H1 (cell line): ENCODE results near the gene KCNK3. TPM values are rescaled to one million over a fixed set of nuclear protein-coding genes. Genes with fewer than 3 reads are reported as not detected.

Experiments
- CTCF ChIA-PET: fragments of 300-600 bp; sonication (Branson Sonifier 250); formaldehyde crosslinking; loops from one replicate; lab custom pipeline; 2021; ENCODE audit not compliant: partially characterized antibody; lab: Charles Lee
- POLR2A ChIA-PET: fragments of 300-600 bp; sonication (Branson Sonifier 250); formaldehyde crosslinking; loops from one replicate; lab custom pipeline; 2021; ENCODE audit warnings: inconsistent platforms; ENCODE audit not compliant: partially characterized antibody; lab: Charles Lee
- DNase-seq, 2 experiments: peaks; one replicate each; pipeline versions ENCODE4 v3.0.0 to v3.0.0-alpha.2; 2010 to 2022; ENCODE audit warnings: low spot score in 2 of 2, low read depth in 1 of 2, mixed read lengths in 1 of 2
- FAIRE-seq: peaks from 2 replicates; lab custom pipeline; 2011; peaks lifted over from hg19 to GRCh38; lab: Jason Lieb, UNC
- H2AFZ ChIP-seq: 2 replicates; pipeline ENCODE4 v1.8.1; 2012; ENCODE audit warnings: low read length, inconsistent platforms
- H2AK5ac ChIP-seq: 2 replicates; pipeline ENCODE4 v1.6.1; 2013; ENCODE audit warnings: low read depth, low read length
- H2BK120ac ChIP-seq: replicated peaks from 2 replicates; pipeline ENCODE3; 2013; ENCODE audit warnings: low read depth, low read length, inconsistent platforms
- H2BK12ac ChIP-seq: 2 replicates; pipeline ENCODE4 v1.6.1; 2013; ENCODE audit warnings: low read depth, low read length
- H2BK15ac ChIP-seq: 2 replicates; pipeline ENCODE4 v1.6.1; 2013; ENCODE audit warnings: low read length
- H2BK20ac ChIP-seq: 2 replicates; pipeline ENCODE4 v1.6.1; 2013; ENCODE audit warnings: low read length
- H2BK5ac ChIP-seq: 2 replicates; pipeline ENCODE4 v1.6.1; 2013; ENCODE audit warnings: low read depth, low read length
- H3K14ac ChIP-seq: 2 replicates; pipeline ENCODE4 v1.6.1; 2013; ENCODE audit warnings: inconsistent platforms; ENCODE audit not compliant: insufficient read length
- H3K18ac ChIP-seq: 2 replicates; pipeline ENCODE4 v1.6.1; 2013; ENCODE audit warnings: low read length; ENCODE audit errors: extremely low read depth
- H3K23ac ChIP-seq: 2 replicates; pipeline ENCODE4 v1.6.1; 2013; ENCODE audit warnings: inconsistent platforms; ENCODE audit not compliant: insufficient read length
- H3K23me2 ChIP-seq: 2 replicates; pipeline ENCODE4 v1.6.1; 2013; ENCODE audit warnings: low read depth, low read length
- H3K27ac ChIP-seq: 2 replicates; pipeline ENCODE4 v1.6.1; 2011; ENCODE audit warnings: low read depth, low read length, inconsistent platforms
- H3K27me3 ChIP-seq, 4 experiments: replicated peaks in 1 of 4; 1 replicate in 1 of 4; 2 replicates in 3 of 4; pipeline versions ENCODE4 v1.6.1 to v1.8.1; 2011 to 2013; ENCODE audit warnings: low read length in 3 of 4, mild to moderate bottlenecking in 3 of 4, inconsistent platforms in 2 of 4, mixed read lengths in 2 of 4, moderate library complexity in 1 of 4; ENCODE audit not compliant: control insufficient read depth in 3 of 4, insufficient read depth in 3 of 4; ENCODE audit errors: extremely low read depth in 1 of 4
- H3K36me3 ChIP-seq, 4 experiments: 2 replicates each; pipeline versions ENCODE4 v1.6.1 to v1.8.1; 2011 to 2013; ENCODE audit warnings: mild to moderate bottlenecking in 4 of 4, low read length in 3 of 4, moderate library complexity in 2 of 4, control low read depth in 1 of 4, inconsistent platforms in 1 of 4; ENCODE audit not compliant: insufficient read depth in 4 of 4, control insufficient read depth in 2 of 4
- H3K4ac ChIP-seq: replicated peaks from 2 replicates; pipeline ENCODE3; 2013; ENCODE audit warnings: low read length, low read depth, mixed read lengths, inconsistent platforms; ENCODE audit not compliant: insufficient read length
- H3K4me1 ChIP-seq, 4 experiments: replicated peaks in 1 of 4; 1 replicate in 1 of 4; 2 replicates in 3 of 4; pipeline versions ENCODE4 v1.6.1 to v1.8.1; 2011 to 2013; ENCODE audit warnings: low read length in 3 of 4, inconsistent platforms in 2 of 4, mixed read lengths in 1 of 4; ENCODE audit not compliant: insufficient read depth in 4 of 4, control insufficient read depth in 3 of 4
- H3K4me2 ChIP-seq, 2 experiments: 2 replicates each; pipeline versions ENCODE4 v1.6.1 to v1.8.1; 2011 to 2013; ENCODE audit warnings: low read depth in 2 of 2, low read length in 2 of 2, control low read depth in 1 of 2, inconsistent platforms in 1 of 2, mild to moderate bottlenecking in 1 of 2; ENCODE audit not compliant: insufficient read depth in 1 of 2
- H3K4me3 ChIP-seq, 4 experiments: fragments of 200-600, 300-600 bp in 1 of 4; sonication (generic), shearing (Covaris generic), sonication (Bioruptor Twin) in 1 of 4; 2 replicates each; pipeline versions ENCODE4 v1.5.1 to v1.8.1; 2011 to 2016; ENCODE audit warnings: low read length in 4 of 4, low read depth in 3 of 4, control low read depth in 2 of 4, inconsistent platforms in 2 of 4, mild to moderate bottlenecking in 2 of 4, mixed read lengths in 1 of 4, moderate library complexity in 1 of 4; ENCODE audit not compliant: insufficient read depth in 2 of 4; ENCODE audit errors: extremely low read depth in 1 of 4
- H3K56ac ChIP-seq: replicated peaks from 2 replicates; pipeline ENCODE3; 2013; ENCODE audit warnings: low read depth, mild to moderate bottlenecking, mixed read lengths, low read length, inconsistent platforms; ENCODE audit not compliant: insufficient read length
- H3K79me1 ChIP-seq: 2 replicates; pipeline ENCODE4 v1.6.1; 2013; ENCODE audit warnings: low read depth, low read length, control low read depth
- H3K79me2 ChIP-seq, 2 experiments: 2 replicates each; pipeline versions ENCODE4 v1.6.1 to v1.8.1; 2012 to 2013; ENCODE audit warnings: low read length in 2 of 2, mild to moderate bottlenecking in 2 of 2, inconsistent platforms in 1 of 2; ENCODE audit not compliant: insufficient read depth in 2 of 2, control insufficient read depth in 1 of 2
- H3K9ac ChIP-seq, 4 experiments: replicated peaks in 1 of 4; 1 replicate in 1 of 4; 2 replicates in 3 of 4; pipeline versions ENCODE4 v1.6.1 to v1.8.1; 2011 to 2013; ENCODE audit warnings: low read depth in 3 of 4, low read length in 3 of 4, control low read depth in 2 of 4, mild to moderate bottlenecking in 2 of 4, moderate library complexity in 2 of 4, inconsistent platforms in 1 of 4; ENCODE audit errors: extremely low read depth in 1 of 4
- H3K9me3 ChIP-seq, 2 experiments: 2 replicates each; pipeline versions ENCODE4 v1.6.1 to v1.8.1; 2012 to 2013; ENCODE audit warnings: mild to moderate bottlenecking in 2 of 2, moderate library complexity in 2 of 2, control low read depth in 1 of 2, inconsistent platforms in 1 of 2, low read depth in 1 of 2, low read length in 1 of 2, mixed read lengths in 1 of 2; ENCODE audit not compliant: insufficient read depth in 2 of 2
- H4K20me1 ChIP-seq, 2 experiments: replicated peaks in 1 of 2; 2 replicates each; pipeline versions ENCODE3 to v1.8.1; 2011 to 2013; ENCODE audit warnings: inconsistent platforms in 2 of 2, low read length in 2 of 2, mild to moderate bottlenecking in 1 of 2; ENCODE audit not compliant: insufficient read depth in 2 of 2, control insufficient read depth in 1 of 2
- H4K5ac ChIP-seq: 2 replicates; pipeline ENCODE4 v1.6.1; 2013; ENCODE audit warnings: low read length, low read depth, mixed read lengths, inconsistent platforms; ENCODE audit not compliant: insufficient read length
- H4K8ac ChIP-seq: 2 replicates; pipeline ENCODE4 v1.8.0; 2013; ENCODE audit warnings: mild to moderate bottlenecking, moderate library complexity, low read length, inconsistent platforms; ENCODE audit not compliant: insufficient read depth; ENCODE audit errors: extremely low read depth
- H4K91ac ChIP-seq: replicated peaks from 2 replicates; pipeline ENCODE3; 2013; ENCODE audit warnings: low read length, mixed read lengths, inconsistent platforms; ENCODE audit not compliant: insufficient read length
- ATF2 ChIP-seq: IDR thresholded peaks from 2 replicates; pipeline ENCODE4 v1.6.1; 2012; ENCODE audit warnings: low read length, inconsistent platforms
- SIRT6 ChIP-seq: IDR thresholded peaks from one replicate; pipeline ENCODE4 v1.7.1; 2012; ENCODE audit warnings: low read length, inconsistent platforms
- SUZ12 ChIP-seq: fragments of 200-600 bp; sonication (generic); IDR thresholded peaks from 2 replicates; pipeline ENCODE4 v1.6.1; 2012; ENCODE audit warnings: mild to moderate bottlenecking, inconsistent platforms, low read length, moderate library complexity, mixed read lengths
- WGBS, 2 experiments: shearing (Covaris generic) in 1 of 2; methylation state at CpG; one replicate each; pipeline versions ENCODE4 v1.1.6 to v1.1.7; 2013 to 2015; ENCODE audit warnings: low lambda C conversion rate in 2 of 2, mixed read lengths in 2 of 2, inconsistent platforms in 1 of 2, low coverage in 1 of 2, missing lambda C conversion rate in 1 of 2; ENCODE audit not compliant: insufficient replicate concordance in 2 of 2, insufficient coverage in 1 of 2, insufficient read length in 1 of 2; ENCODE audit errors: extremely low coverage in 1 of 2, missing lambda C conversion rate in 1 of 2; 5-methylcytosine and 5-hydroxymethylcytosine counted together
- polyA plus RNA-seq, 7 experiments: library from polyadenylated mRNA; depleted of rRNA in 3 of 7; stranded (reverse) in 5 of 7; unstranded in 2 of 7; fragments of >200 nt in 5 of 7; fragments of 200-250 nt in 2 of 7; gene quantifications; 1 replicate in 5 of 7; 2 replicates in 1 of 7; 4 replicates in 1 of 7; pipeline versions ENCODE4 v1.2.1 to v1.2.3, GENCODE V29; 2011 to 2013; ENCODE audit warnings: missing spikeins in 2 of 7, mixed read lengths in 2 of 7
- total RNA-seq: library from RNA; stranded (reverse); fragmentation: NEBNext Ultra II Directional; extraction: Animal tissue kit (Norgen Biotek cat#: 25700); gene quantifications from 2 replicates; pipeline ENCODE4 v1.2.1, GENCODE V29; 2021

The KCNK3 gene
- total and polyA plus RNA-seq, 2 of the 8 experiments (the other 6 are each of a cell fraction or from before 2014, with no cell fraction given), result 0.29 to 0.30 TPM

- no peak overlapping the region for H3K27ac ChIP-seq
- H4K8ac ChIP-seq, result no peak overlapping the region; the same call in 1 of the 2 replicates
- no peak overlapping the region for H3K4me2 ChIP-seq
- H3K56ac ChIP-seq, result no peak overlapping the region
- DNase-seq (no peak), FAIRE-seq (no peak)
- WGBS, 2 experiments, result 89% methylated on average over 6 of the region's 6 CpGs; no CpG with 5 or more reads in 1 of the 2 experiments
- peaks cover 0 to under 1% of the 10 kb centered on the region in 2 experiments for H4K20me1 ChIP-seq
- H2AK5ac ChIP-seq, result no peak overlapping the region
- H3K14ac ChIP-seq, result no peak overlapping the region
- H3K23me2 ChIP-seq, result 0 out of 2 replicates have a peak, but pooled peaks cover 2% of the 10 kb centered on the region
- H2BK5ac ChIP-seq, result no peak overlapping the region
- H2BK15ac ChIP-seq, result no peak overlapping the region
- H3K4me3 ChIP-seq, result no peak overlapping the region
- H2AFZ ChIP-seq, result no peak overlapping the region
- no peaks in the 10 kb centered on the region for H3K36me3 ChIP-seq
- H3K23ac ChIP-seq, result no peak overlapping the region
- TF ChIP-seq SUZ12 (no peak), SIRT6 (no peak), ATF2 (no peak)
- H3K27me3 ChIP-seq, result peaks cover 14 to 23% (median 18%) of the 10 kb centered on the region in 4 experiments
- no peaks in the 10 kb centered on the region; a peak in 1 of 7 replicates for H3K4me1 ChIP-seq
- CTCF ChIA-PET, result interaction anchor here (1.2 to 2.3 kb wide), 2 partner anchors 46 to 93 kb away, joined by 3 to 9 read pairs; no protein-coding TSS in a partner anchor
- H3K18ac ChIP-seq, result no peak overlapping the region
- POLR2A ChIA-PET, result interaction anchor here (1.5 kb wide), 1 partner anchor 22 kb away, joined by 3 read pairs; no protein-coding TSS in a partner anchor
- no peaks in the 10 kb centered on the region for H3K9me3 ChIP-seq
- H3K79me2 ChIP-seq, result no peaks in the 10 kb centered on the region
- H2BK20ac ChIP-seq, result no peak overlapping the region
- no peaks in the 10 kb centered on the region for H3K79me1 ChIP-seq
- no peak overlapping the region for H4K5ac ChIP-seq
- H3K9ac ChIP-seq, result no peak overlapping the region
- no peak overlapping the region for H4K91ac ChIP-seq
- H2BK120ac ChIP-seq, result no peak overlapping the region
- 0 out of 2 replicates have a peak overlapping the region, but pooled peaks have one; percentile 50 for H2BK12ac ChIP-seq
- H3K4ac ChIP-seq, result no peak overlapping the region
These were observed 6.8 kb downstream of the KCNK3 start for GRCh38 chr2:26699295-26699694.
